Measurements from ENCODE around the gene CNTNAP5. TPM values are rescaled to one million over a fixed set of nuclear protein-coding genes. Genes with fewer than 3 reads are reported as not detected.

The CNTNAP5 gene
- total and polyA plus RNA-seq, 9 of the 15 experiments (the other 6 are each of a cell fraction or from before 2014, with no cell fraction given), result not detected

- TF ChIP-seq MGA (IDR thresholded peaks at IDR 0.05) (no peak), PYGO2 (tag; IDR thresholded peaks at IDR 0.05) (no peak), DNMT1 (IDR thresholded peaks at IDR 0.05) (no peak), ZNF655 (CRISPR knock-in tag; IDR thresholded peaks at IDR 0.05) (no peak), NFE2L1 (tag; IDR thresholded peaks at IDR 0.05; ENCODE audit: borderline replicate concordance, low read depth) (no peak), THRA (IDR thresholded peaks at IDR 0.05) (no peak)
These were observed 9.9 kb downstream of the CNTNAP5 start (continued) for GRCh38 chr2:124035001-124035400.

All from K562 (cell line).